WTC11 (cell line): ENCODE measurements around the gene KIF20B. TPM values are rescaled to one million over a fixed set of nuclear protein-coding genes. Genes with fewer than 3 reads are reported as not detected.

Experiments
- ATAC-seq: fragments of 200-7000 bp; cut with Tn5 transposase; 2 replicates; pipeline ENCODE4 v1.10.0; 2021; ENCODE audit warnings: mild to moderate bottlenecking, moderate library complexity
- CTCF ChIA-PET: fragments of 300-600 bp; sonication (Branson Sonifier 250); formaldehyde crosslinking; loops from one replicate; lab custom pipeline; 2021; ENCODE audit warnings: antibody characterized with exemption; lab: Charles Lee
- POLR2A ChIA-PET: fragments of 350-600 bp; sonication (Branson Sonifier 250); formaldehyde crosslinking; loops from one replicate; lab custom pipeline; 2021; ENCODE audit warnings: antibody characterized with exemption; lab: Charles Lee
- DNase-seq: peaks from one replicate; pipeline ENCODE4 v3.0.0; 2021; ENCODE audit warnings: low spot score
- H3K27ac Mint-ChIP-seq: 2 replicates; pipeline ENCODE4 v1.8.0; 2021; ENCODE audit warnings: mixed read lengths
- H3K27me3 Mint-ChIP-seq: 2 replicates; pipeline ENCODE4 v1.8.0; 2021; ENCODE audit warnings: low read depth, mild to moderate bottlenecking, moderate library complexity, mixed read lengths
- H3K36me3 Mint-ChIP-seq: 2 replicates; pipeline ENCODE4 v1.8.0; 2021; ENCODE audit warnings: mixed read lengths
- H3K4me1 Mint-ChIP-seq: 2 replicates; pipeline ENCODE4 v1.8.0; 2022; ENCODE audit warnings: mixed read lengths
- H3K4me3 Mint-ChIP-seq: 2 replicates; pipeline ENCODE4 v1.8.0; 2021; ENCODE audit warnings: mild to moderate bottlenecking, moderate library complexity, mixed read lengths
- H3K9me3 Mint-ChIP-seq: 2 replicates; pipeline ENCODE4 v1.8.0; 2021; ENCODE audit warnings: mixed read lengths
- ATF1 ChIP-seq: sonication (generic); formaldehyde crosslinking; IDR thresholded peaks from 2 replicates; pipeline ENCODE4 v1.8.1; 2023; ENCODE audit warnings: mild to moderate bottlenecking, moderate library complexity, missing genetic modification reagents
- ATF2 ChIP-seq: sonication (generic); formaldehyde crosslinking; IDR thresholded peaks from 2 replicates; pipeline ENCODE4 v1.8.1; 2022; ENCODE audit warnings: low read depth, missing genetic modification reagents, borderline replicate concordance
- CDX4 ChIP-seq: fragments of 250-450 bp; sonication (Bioruptor Pico); IDR thresholded peaks from 2 replicates; pipeline ENCODE4 v1.9.0; 2021; ENCODE audit warnings: moderate library complexity, mild to moderate bottlenecking, inconsistent platforms, borderline replicate concordance
- ETV6 ChIP-seq: sonication (generic); formaldehyde crosslinking; IDR thresholded peaks from 2 replicates; pipeline ENCODE4 v1.8.1; 2022; ENCODE audit warnings: mild to moderate bottlenecking, missing genetic modification reagents
- HMGA2 ChIP-seq: fragments of 250-450 bp; sonication (Bioruptor Pico); IDR thresholded peaks from 2 replicates; pipeline ENCODE4 v1.4.0; 2021; ENCODE audit warnings: mild to moderate bottlenecking, moderate library complexity
- NFE2L1 ChIP-seq: sonication (generic); formaldehyde crosslinking; IDR thresholded peaks from 2 replicates; pipeline ENCODE4 v1.8.1; 2023; ENCODE audit warnings: missing genetic modification reagents
- NR1H2 ChIP-seq: sonication (generic); formaldehyde crosslinking; IDR thresholded peaks from 2 replicates; pipeline ENCODE4 v1.9.0; 2021; ENCODE audit warnings: mild to moderate bottlenecking, moderate library complexity, missing genetic modification reagents
- SMAD3 ChIP-seq: sonication (generic); formaldehyde crosslinking; IDR thresholded peaks from 2 replicates; pipeline ENCODE4 v1.8.0; 2022; ENCODE audit warnings: missing genetic modification reagents, mild to moderate bottlenecking, borderline replicate concordance
- ZNF671 ChIP-seq: fragments of 250-450 bp; sonication (Bioruptor Pico); IDR thresholded peaks from 2 replicates; pipeline ENCODE4 v1.8.0; 2021; ENCODE audit warnings: mild to moderate bottlenecking
- total RNA-seq: library from RNA; stranded (reverse); gene quantifications from 3 replicates; pipeline ENCODE4 v1.2.3, GENCODE V29; 2021
- TF ChIP-seq, protein P1 (sequence below): fragments of 200-600 bp; IDR thresholded peaks from 2 replicates; pipeline ENCODE4 v1.8.0; 2022; ENCODE audit warnings: antibody characterized with exemption
- TF ChIP-seq, protein P2 (sequence below): sonication (generic); formaldehyde crosslinking; IDR thresholded peaks from 2 replicates; pipeline ENCODE4 v1.8.0; 2022; ENCODE audit warnings: mild to moderate bottlenecking, missing genetic modification reagents
- TF ChIP-seq, protein P3 (sequence below): sonication (generic); formaldehyde crosslinking; IDR thresholded peaks from 2 replicates; pipeline ENCODE4 v1.8.1; 2022; ENCODE audit warnings: missing genetic modification reagents, borderline replicate concordance
- TF ChIP-seq, protein P4 (sequence below): sonication (generic); formaldehyde crosslinking; conservative IDR thresholded peaks from 2 replicates; pipeline ENCODE4 v1.8.1; 2022; ENCODE audit warnings: mild to moderate bottlenecking, missing genetic modification reagents
- TF ChIP-seq, protein P5 (sequence below): sonication (generic); formaldehyde crosslinking; conservative IDR thresholded peaks from 2 replicates; pipeline ENCODE4 v1.8.1; 2023; ENCODE audit warnings: mild to moderate bottlenecking, low read depth, missing genetic modification reagents, moderate library complexity

Gene KIF20B
- total RNA-seq, 1 experiment from 2014 or later = 70.2 TPM

DNA sequence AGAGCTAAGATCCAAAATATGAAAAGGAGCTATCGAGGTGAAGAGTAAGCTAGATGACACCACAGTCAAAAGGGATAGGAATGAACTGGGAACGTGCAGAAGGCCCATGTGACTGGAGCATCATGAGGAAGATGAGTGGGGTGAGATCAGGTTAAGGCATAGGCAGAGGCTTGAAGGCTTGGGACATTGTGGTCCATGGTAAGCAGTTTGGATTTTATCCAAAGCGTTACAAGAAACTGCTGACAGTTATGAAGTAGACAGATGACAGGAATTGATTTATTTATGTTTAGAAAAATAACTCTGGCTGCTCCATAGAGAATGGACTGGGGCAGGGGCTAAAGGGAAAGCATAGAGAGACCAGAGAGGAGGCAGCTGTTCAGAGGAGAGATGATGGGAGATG is 38.2 kb upstream of the KIF20B start (continued):
- TF ChIP-seq CDX4 (CRISPR knock-in tag) = no peak
- no peak for TF ChIP-seq NFE2L1 (CRISPR knock-in tag)
- TF ChIP-seq ETV6 (CRISPR knock-in tag) = no peak
- TF ChIP-seq HMGA2 = no peak
- TF ChIP-seq, protein P1, sequence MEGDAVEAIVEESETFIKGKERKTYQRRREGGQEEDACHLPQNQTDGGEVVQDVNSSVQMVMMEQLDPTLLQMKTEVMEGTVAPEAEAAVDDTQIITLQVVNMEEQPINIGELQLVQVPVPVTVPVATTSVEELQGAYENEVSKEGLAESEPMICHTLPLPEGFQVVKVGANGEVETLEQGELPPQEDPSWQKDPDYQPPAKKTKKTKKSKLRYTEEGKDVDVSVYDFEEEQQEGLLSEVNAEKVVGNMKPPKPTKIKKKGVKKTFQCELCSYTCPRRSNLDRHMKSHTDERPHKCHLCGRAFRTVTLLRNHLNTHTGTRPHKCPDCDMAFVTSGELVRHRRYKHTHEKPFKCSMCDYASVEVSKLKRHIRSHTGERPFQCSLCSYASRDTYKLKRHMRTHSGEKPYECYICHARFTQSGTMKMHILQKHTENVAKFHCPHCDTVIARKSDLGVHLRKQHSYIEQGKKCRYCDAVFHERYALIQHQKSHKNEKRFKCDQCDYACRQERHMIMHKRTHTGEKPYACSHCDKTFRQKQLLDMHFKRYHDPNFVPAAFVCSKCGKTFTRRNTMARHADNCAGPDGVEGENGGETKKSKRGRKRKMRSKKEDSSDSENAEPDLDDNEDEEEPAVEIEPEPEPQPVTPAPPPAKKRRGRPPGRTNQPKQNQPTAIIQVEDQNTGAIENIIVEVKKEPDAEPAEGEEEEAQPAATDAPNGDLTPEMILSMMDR = no peak
- TF ChIP-seq, protein P2, sequence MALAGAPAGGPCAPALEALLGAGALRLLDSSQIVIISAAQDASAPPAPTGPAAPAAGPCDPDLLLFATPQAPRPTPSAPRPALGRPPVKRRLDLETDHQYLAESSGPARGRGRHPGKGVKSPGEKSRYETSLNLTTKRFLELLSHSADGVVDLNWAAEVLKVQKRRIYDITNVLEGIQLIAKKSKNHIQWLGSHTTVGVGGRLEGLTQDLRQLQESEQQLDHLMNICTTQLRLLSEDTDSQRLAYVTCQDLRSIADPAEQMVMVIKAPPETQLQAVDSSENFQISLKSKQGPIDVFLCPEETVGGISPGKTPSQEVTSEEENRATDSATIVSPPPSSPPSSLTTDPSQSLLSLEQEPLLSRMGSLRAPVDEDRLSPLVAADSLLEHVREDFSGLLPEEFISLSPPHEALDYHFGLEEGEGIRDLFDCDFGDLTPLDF (CRISPR knock-in tag) = no peak
- no peak for TF ChIP-seq SMAD3 (CRISPR knock-in tag)
- TF ChIP-seq, all 79 proteins: peak for 0

DNA sequence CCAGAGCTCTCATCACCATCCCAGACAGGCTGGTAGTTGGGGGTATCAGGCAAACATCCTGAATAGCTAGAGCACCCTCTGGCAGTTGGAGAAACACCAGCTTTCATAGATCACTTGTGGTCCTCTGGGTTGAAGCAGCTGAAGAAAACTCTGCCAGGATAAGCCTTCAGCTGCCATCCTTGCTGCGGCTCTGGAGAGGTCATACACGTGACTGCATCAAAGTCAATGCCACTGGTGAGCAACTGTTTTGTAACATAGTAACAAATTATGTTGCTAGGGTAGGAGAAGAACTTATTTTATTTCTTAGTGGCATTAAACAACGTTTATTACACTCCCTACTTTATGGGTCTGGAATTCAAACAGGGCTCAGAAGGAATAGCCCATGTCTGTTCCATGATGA is 37.2 kb upstream of the KIF20B start:
- TF ChIP-seq, protein P3, sequence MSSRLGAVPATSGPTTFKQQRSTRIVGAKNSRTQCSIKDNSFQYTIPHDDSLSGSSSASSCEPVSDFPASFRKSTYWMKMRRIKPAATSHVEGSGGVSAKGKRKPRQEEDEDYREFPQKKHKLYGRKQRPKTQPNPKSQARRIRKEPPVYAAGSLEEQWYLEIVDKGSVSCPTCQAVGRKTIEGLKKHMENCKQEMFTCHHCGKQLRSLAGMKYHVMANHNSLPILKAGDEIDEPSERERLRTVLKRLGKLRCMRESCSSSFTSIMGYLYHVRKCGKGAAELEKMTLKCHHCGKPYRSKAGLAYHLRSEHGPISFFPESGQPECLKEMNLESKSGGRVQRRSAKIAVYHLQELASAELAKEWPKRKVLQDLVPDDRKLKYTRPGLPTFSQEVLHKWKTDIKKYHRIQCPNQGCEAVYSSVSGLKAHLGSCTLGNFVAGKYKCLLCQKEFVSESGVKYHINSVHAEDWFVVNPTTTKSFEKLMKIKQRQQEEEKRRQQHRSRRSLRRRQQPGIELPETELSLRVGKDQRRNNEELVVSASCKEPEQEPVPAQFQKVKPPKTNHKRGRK = no peak
- no peak for TF ChIP-seq ETV6 (CRISPR knock-in tag)
- TF ChIP-seq ATF1 (CRISPR knock-in tag) = no peak
- TF ChIP-seq ATF2 (CRISPR knock-in tag) = no peak
- no peak for TF ChIP-seq ZNF671
- TF ChIP-seq, protein P4, sequence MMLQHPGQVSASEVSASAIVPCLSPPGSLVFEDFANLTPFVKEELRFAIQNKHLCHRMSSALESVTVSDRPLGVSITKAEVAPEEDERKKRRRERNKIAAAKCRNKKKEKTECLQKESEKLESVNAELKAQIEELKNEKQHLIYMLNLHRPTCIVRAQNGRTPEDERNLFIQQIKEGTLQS (CRISPR knock-in tag) = no peak
- TF ChIP-seq, protein P5, sequence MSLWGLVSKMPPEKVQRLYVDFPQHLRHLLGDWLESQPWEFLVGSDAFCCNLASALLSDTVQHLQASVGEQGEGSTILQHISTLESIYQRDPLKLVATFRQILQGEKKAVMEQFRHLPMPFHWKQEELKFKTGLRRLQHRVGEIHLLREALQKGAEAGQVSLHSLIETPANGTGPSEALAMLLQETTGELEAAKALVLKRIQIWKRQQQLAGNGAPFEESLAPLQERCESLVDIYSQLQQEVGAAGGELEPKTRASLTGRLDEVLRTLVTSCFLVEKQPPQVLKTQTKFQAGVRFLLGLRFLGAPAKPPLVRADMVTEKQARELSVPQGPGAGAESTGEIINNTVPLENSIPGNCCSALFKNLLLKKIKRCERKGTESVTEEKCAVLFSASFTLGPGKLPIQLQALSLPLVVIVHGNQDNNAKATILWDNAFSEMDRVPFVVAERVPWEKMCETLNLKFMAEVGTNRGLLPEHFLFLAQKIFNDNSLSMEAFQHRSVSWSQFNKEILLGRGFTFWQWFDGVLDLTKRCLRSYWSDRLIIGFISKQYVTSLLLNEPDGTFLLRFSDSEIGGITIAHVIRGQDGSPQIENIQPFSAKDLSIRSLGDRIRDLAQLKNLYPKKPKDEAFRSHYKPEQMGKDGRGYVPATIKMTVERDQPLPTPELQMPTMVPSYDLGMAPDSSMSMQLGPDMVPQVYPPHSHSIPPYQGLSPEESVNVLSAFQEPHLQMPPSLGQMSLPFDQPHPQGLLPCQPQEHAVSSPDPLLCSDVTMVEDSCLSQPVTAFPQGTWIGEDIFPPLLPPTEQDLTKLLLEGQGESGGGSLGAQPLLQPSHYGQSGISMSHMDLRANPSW (CRISPR knock-in tag) = no peak
- no peak for TF ChIP-seq NR1H2 (CRISPR knock-in tag)
- TF ChIP-seq, all 79 proteins: peak for 0
- no peak for ATAC-seq
- ChIA-PET CTCF (interaction anchor here (1.1 to 1.3 kb wide), 3 partner anchors 9 to 295 kb away, joined by 3 to 4 read pairs (median 3); partner anchors contain the start of gene KIF20B), POLR2A (interaction anchor here (2.1 kb wide), 1 partner anchor 20 kb away, joined by 7 read pairs; no protein-coding TSS in a partner anchor)
- no peak for DNase-seq
- H3K36me3 Mint-ChIP-seq = no peaks in the 10 kb centered on the region
- H3K4me3 Mint-ChIP-seq = no peak overlapping the region
- no peaks in the 10 kb centered on the region for H3K4me1 Mint-ChIP-seq
- no peak overlapping the region for H3K27ac Mint-ChIP-seq
- no peaks in the 10 kb centered on the region; the same call in 1 of the 2 replicates for H3K27me3 Mint-ChIP-seq
- H3K9me3 Mint-ChIP-seq = no peaks in the 10 kb centered on the region
